OCI-LY3 (cell line): ENCODE results near the gene DHX57.

Source experiments
- EZH2phosphoT487 ChIP-seq: fragments of 200-600 bp; shearing (Covaris generic); IDR thresholded peaks from 2 replicates; pipeline ENCODE4 v1.6.1; 2018; ENCODE audit warnings: antibody characterized with exemption, mixed run types, low read depth
- TF ChIP-seq, protein P1 (sequence below): fragments of 200-600, 300-600 bp; sonication (generic); IDR thresholded peaks from 2 replicates; pipeline ENCODE4 v1.5.1; 2014; ENCODE audit warnings: antibody characterized with exemption, low read length, low read depth

DNA sequence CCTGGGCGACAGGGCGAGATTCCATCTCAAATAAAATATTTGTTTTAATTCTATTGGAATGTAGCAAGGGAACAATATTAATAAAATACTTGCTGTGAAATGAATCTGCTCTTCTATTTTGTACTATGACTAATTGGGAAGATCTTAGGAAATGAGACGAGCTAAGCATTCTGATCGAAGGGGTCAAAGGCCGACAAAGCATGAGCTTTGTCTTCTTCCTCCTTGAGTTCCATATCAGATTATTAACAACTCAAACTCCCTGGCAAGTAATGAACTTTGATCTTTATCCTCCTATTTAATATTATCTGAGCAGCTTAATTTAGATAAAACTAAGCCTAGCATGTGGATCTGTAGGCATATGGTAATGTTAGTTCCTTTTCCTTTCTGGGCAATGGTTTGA lies 82.2 kb downstream of the DHX57 start:
- TF ChIP-seq, protein P1, sequence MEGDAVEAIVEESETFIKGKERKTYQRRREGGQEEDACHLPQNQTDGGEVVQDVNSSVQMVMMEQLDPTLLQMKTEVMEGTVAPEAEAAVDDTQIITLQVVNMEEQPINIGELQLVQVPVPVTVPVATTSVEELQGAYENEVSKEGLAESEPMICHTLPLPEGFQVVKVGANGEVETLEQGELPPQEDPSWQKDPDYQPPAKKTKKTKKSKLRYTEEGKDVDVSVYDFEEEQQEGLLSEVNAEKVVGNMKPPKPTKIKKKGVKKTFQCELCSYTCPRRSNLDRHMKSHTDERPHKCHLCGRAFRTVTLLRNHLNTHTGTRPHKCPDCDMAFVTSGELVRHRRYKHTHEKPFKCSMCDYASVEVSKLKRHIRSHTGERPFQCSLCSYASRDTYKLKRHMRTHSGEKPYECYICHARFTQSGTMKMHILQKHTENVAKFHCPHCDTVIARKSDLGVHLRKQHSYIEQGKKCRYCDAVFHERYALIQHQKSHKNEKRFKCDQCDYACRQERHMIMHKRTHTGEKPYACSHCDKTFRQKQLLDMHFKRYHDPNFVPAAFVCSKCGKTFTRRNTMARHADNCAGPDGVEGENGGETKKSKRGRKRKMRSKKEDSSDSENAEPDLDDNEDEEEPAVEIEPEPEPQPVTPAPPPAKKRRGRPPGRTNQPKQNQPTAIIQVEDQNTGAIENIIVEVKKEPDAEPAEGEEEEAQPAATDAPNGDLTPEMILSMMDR: no peak
- TF ChIP-seq EZH2phosphoT487: no peak
